Activated naive CD8-positive, alpha-beta T cell treated with anti-CD3 and anti-CD28 coated beads, Interleukin-2, amount 50 U/mL, for 16 hours (primary cell): Measurements from ENCODE around the gene TMEM191C.
"Not testable (repeated sequence)": the region's sequence is repeated elsewhere in the genome, so short reads cannot be mapped to it uniquely, and the experiment has no call there.

Source experiments
- DNase-seq: peaks from one replicate; pipeline ENCODE4 v3.0.0-alpha.2; 2020; ENCODE audit warnings: low read depth, low spot score

The TMEM191C gene

GRCh38 chr22:21467337-21468193 is at the start of gene TMEM191C:
TMEM191C (plus strand) TSS chr22:21467387; CDS start chr22:21467460, 73 bp downstream.
- DNase-seq: not testable (repeated sequence)

DNA sequence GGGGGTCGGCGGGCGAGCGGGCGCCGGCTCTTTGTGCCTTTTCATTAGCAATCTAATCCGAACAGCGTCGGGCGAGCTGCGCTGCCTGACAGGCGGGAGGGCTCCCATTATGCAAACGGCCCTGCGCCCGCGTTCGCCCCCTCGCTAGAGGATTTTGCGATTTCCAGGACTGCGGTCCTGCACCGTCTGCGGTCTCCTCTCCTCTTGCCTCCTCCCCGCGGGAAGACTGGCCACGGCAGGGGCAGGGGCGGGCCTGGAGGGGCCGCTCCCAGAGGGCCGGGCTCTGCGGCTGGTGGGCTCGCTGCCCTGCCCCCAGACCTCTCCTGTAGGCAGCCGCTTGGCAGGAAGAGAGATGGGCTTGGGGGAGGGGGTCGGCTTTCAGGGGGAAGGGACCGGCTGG is 49.3 kb upstream of the TMEM191C start:
- not testable (repeated sequence) for DNase-seq

- not testable (repeated sequence) for DNase-seq
These were observed 48.1 kb upstream of the TMEM191C start for GRCh38 chr22:21418974-21419638.

GRCh38 chr22:21420180-21420763 is 46.9 kb upstream of the TMEM191C start:
- not testable (repeated sequence) for DNase-seq

GRCh38 chr22:21424084-21424709 is 43.0 kb upstream of the TMEM191C start:
- DNase-seq: not testable (repeated sequence)

DNA sequence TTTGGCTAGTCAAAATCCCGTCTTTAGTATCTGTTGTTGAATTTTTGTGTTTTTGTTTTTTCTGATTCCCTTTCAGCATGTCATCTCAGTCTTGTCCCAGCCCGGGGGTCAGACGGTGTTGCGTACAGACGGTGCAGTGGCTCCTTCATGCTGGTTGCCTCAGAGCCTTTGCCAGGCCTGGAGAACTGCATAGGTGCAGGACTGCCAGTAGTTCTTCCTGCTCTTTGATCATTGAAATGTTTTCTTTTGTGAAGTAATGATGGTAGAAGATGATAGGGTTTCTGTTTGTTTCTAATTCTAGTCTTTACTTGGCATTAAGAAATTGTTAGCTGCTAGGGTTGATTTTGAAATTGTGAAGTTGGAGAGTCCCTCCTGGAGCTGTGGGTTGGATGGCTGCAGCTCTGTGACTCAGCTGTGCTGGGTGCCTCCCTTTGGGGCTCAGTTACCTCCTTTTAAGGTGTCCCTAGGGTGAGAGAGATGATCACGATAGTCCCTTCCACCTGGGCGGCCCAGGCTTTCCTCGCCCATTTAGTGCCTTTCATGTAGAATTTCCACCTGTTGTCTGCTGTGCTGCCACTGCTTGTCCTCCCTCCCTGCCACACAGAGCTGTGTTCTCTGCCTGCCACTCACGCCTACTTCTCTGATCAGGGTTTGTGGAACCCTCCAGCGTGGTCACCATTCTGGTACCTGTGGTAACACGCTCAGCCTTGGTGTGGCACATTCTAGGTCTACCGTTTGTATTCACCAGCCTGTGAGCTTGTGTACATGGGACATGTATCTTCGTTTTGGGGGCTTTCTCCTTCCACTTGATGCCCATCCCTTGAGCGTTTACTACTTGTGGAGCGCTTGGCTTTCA is 32.6 kb upstream of the TMEM191C start:
- DNase-seq: not testable (repeated sequence)

DNA sequence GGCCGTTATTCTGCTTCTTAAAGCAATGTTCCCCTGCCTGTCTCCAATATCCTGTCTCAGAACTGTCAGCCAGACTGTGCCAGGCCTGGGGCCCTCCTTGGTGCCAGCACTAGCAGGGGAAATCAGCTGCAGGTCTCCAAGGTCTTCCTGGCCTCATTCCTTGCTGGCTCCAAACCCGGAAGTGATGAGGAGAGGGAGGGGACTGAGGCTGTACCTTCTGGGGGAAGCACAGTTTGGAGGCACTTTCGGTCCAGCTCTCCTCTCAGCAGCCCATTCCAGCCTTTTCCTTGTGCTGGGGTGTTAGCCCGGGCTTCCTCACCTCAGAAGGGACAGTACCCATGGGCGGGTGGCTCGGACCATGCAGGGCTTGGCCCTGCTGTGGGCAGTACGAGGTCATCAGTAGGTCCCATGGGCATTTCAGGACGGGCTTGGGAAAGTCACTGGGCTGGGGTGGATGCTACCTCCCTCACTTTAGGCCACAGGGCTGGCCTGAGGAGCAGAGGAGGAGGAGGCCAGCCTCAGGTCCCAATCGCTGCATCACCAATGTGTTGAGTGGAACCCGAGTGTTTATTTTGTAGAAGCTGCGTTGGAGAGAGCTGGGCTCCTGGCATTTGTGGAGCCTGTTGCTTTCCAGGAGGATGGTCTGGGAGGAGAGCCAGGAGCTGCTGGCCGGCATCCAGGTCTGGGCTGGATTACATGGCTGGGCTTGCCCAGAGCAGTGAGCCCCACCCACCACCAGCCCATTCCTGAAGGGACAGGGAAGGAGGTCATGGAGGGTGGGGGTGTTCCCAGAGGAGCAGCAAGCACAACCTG is 31.0 kb upstream of the TMEM191C start:
- DNase-seq: not testable (repeated sequence)

GRCh38 chr22:21438013-21438412 is 29.2 kb upstream of the TMEM191C start:
- not testable (repeated sequence) for DNase-seq

GRCh38 chr22:21440018-21440636 is 27.1 kb upstream of the TMEM191C start:
- DNase-seq: not testable (repeated sequence)

DNA sequence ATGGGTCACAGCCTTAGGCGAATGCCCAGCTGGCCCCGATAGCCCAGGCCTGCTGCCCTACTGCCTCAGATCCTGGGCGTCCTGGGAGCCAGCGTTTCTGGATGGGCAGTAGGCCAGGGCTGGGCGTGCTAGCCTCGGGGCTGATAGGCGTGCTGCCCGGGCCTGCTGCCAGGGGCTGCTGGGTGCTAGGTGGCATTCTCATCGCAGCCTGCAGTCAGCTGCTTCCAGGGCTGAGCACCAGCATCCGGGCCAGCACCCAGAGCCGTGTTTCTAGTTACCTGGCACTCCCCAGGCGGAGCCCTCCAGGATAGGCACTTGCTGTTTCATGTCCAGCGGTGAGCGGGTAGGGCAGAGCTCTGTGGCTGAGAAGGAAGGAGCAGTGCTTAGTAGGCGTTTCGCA is 26.5 kb upstream of the TMEM191C start:
- DNase-seq: not testable (repeated sequence)

DNA sequence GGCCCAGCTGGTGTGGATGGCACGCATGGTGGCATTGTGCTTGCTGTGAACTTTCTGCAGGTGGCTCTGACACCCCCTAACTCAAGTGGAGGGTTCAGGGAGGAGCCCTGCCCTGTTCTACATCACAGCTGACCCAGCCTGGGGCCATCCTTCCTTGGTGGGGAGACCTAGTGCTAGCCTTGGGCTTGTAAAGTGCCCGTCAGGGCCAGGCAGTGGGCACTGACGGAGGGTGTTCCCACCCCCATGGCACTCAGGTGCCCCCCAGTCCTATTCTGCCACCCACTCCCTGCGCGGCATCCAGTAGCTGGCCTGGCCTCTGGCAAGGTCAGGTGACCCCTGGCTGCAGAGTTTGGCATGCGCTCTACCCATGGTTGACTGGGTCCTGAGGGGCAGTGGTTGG is 26.0 kb upstream of the TMEM191C start:
- not testable (repeated sequence) for DNase-seq

- not testable (repeated sequence) for DNase-seq
These were observed 25.1 kb upstream of the TMEM191C start for GRCh38 chr22:21442123-21442522.

GRCh38 chr22:21442646-21443045 is 24.5 kb upstream of the TMEM191C start:
- not testable (repeated sequence) for DNase-seq

DNA sequence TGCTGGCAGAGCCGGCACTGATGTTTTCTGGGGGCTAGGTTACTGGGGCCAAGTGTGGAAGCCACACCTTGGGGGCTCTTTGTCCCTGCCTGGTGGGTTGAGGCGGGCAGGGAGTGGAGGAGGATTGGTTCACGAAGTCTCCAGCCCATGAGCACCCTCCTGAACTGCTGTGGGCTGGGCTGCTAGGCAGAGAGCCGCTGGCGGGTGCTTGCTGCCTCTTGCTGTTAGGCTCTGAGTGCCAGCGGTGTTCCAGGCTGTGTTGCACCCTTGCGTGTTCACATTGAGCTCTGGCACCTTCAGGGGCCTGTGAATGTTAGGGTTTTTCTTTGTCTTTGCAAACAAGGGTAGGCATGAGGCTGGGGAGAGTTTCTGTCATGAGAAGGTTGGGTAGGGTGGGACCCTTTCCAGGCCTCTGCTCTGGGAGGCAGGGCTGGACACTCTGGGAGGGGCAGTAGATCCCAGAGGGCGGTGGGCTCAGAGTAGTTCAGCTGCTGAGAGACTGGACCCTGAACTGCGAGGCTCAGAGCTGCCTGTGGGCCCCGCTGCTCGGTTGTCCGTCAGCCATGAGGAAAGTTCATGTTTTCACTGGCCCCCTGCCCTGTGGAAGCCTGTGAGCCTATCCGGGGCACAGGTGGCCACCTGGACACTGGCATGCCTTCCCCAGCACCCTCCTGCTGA is 24.0 kb upstream of the TMEM191C start:
- no peak for DNase-seq

GRCh38 chr22:21443735-21444421 is 23.3 kb upstream of the TMEM191C start:
- DNase-seq: no peak

DNA sequence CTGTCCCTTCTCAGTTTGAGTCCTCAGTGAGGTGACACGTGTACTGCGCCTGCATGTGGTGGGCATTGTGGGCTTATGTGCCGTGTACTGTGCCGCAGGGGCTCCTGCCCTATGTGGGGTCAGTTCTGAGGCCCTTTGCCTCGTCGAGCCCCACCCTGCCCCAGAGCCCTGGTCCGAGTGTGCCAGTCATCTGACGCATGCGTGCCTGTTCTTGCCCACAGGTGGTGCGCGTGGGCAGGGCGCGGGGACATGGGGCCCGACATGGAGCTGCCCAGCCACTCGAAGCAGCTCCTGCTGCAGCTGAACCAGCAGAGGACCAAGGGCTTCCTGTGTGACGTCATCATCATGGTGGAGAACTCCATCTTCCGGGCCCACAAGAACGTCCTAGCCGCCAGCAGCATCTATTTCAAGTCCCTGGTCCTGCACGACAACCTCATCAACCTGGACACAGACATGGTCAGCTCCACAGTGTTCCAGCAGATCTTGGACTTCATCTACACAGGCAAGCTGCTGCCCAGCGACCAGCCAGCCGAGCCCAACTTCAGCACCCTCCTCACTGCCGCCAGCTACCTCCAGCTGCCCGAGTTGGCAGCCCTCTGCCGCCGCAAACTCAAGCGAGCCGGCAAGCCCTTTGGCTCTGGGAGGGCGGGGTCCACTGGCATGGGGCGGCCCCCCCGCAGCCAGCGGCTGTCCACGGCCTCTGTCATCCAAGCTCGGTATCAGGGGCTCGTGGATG is 22.3 kb upstream of the TMEM191C start:
- no peak for DNase-seq

GRCh38 chr22:21445437-21446127 is 21.6 kb upstream of the TMEM191C start:
- no peak for DNase-seq
